Right atrium auricular region (tissue), 2 donors: ENCODE results near the gene TBC1D2B. TPM values are rescaled to one million over a fixed set of nuclear protein-coding genes. Genes with fewer than 3 reads are reported as not detected.

Experiments used
- DNase-seq: peaks from one replicate; pipeline ENCODE4 v3.0.0-alpha.2; 2019; ENCODE audit warnings: low spot score
- H3K27ac ChIP-seq, 2 donors: fragments of 200-600 bp; sonication (generic); 1 replicate in 1 of 2; 2 replicates in 1 of 2; pipeline ENCODE4 v1.5.1; 2016 to 2019
- H3K27me3 ChIP-seq, 2 donors: fragments of 200-600 bp; sonication (generic); one replicate each; pipeline versions ENCODE4 v1.5.1 to v1.6.0; 2017 to 2019
- H3K36me3 ChIP-seq: fragments of 200-600 bp; sonication (generic); one replicate; pipeline ENCODE4 v1.5.1; 2016
- H3K4me1 ChIP-seq, 2 donors: fragments of 200-600 bp; sonication (generic); one replicate each; pipeline versions ENCODE4 v1.5.1 to v1.6.0; 2017 to 2019
- H3K4me3 ChIP-seq, 2 donors: fragments of 200-600 bp; sonication (generic); 1 replicate in 1 of 2; 2 replicates in 1 of 2; pipeline ENCODE4 v1.5.1; 2017 to 2019; ENCODE audit warnings: mild to moderate bottlenecking in 1 of 2, moderate library complexity in 1 of 2
- H3K9me3 ChIP-seq, 2 donors: fragments of 200-600 bp; sonication (generic); one replicate each; pipeline ENCODE4 v1.5.1; 2019
- total RNA-seq, 2 donors: library from RNA; depleted of rRNA; stranded (reverse); fragments of >200 nt; gene quantifications; one replicate each; pipeline ENCODE4 v1.1.0, GENCODE V29; 2016
- TF ChIP-seq, protein P1 (sequence below), 2 donors: fragments of 200-600 bp; sonication (generic); IDR thresholded peaks; one replicate each; pipeline ENCODE4 v1.5.1; 2019; ENCODE audit warnings: antibody characterized with exemption in 2 of 2

The TBC1D2B gene
- total RNA-seq, 2 donors from 2014 or later, result 12.5 to 27.7 TPM

DNA sequence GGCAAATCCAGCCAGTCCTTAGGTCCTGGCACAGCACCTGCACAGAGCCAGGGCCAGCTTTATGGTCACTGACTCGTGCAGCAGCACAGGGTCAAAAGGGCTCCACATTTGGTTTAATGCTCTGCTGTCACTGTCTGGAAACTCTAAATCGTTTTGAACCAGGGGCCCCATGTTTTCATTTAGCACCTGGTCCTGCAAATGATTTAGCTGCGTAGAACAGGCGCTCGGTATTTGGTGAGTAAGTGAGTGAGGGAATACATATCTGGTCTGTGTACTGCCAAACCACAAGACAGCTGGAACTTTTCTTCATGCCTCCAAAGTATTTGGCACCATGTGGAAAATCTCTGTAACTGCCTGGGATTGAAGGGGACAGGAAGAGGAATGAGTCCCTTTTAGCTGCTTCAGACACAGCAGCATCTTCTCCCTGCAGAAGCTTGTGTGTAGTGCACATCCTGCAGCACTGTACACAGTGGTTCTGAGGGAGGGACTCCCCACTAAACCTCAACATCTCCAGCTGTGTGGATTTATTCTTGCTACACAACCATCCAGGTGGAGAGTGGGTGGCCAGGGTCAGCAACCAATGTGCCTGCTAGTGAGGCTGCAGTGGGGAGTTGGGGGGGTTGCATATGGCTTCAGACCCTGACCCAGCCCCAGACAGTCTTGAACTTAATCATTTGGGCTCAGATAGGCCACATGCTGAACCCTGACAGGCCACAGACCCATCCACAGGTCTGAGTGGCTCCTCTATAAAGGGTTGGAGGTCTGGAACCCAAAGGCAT is 15.9 kb upstream of the TBC1D2B start:
- peaks cover 0 to 25% of the 10 kb centered on the region in 2 donors for H3K4me1 ChIP-seq
- H3K9me3 ChIP-seq, result no peaks in the 10 kb centered on the region
- H3K27ac ChIP-seq, result no peak overlapping the region
- no peak overlapping the region for H3K4me3 ChIP-seq
- no peaks in the 10 kb centered on the region for H3K36me3 ChIP-seq
- DNase-seq, result no peak
- H3K27me3 ChIP-seq, result no peaks in the 10 kb centered on the region
- TF ChIP-seq, protein P1, sequence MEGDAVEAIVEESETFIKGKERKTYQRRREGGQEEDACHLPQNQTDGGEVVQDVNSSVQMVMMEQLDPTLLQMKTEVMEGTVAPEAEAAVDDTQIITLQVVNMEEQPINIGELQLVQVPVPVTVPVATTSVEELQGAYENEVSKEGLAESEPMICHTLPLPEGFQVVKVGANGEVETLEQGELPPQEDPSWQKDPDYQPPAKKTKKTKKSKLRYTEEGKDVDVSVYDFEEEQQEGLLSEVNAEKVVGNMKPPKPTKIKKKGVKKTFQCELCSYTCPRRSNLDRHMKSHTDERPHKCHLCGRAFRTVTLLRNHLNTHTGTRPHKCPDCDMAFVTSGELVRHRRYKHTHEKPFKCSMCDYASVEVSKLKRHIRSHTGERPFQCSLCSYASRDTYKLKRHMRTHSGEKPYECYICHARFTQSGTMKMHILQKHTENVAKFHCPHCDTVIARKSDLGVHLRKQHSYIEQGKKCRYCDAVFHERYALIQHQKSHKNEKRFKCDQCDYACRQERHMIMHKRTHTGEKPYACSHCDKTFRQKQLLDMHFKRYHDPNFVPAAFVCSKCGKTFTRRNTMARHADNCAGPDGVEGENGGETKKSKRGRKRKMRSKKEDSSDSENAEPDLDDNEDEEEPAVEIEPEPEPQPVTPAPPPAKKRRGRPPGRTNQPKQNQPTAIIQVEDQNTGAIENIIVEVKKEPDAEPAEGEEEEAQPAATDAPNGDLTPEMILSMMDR (IDR thresholded peaks at IDR 0.05), result no peak

DNA sequence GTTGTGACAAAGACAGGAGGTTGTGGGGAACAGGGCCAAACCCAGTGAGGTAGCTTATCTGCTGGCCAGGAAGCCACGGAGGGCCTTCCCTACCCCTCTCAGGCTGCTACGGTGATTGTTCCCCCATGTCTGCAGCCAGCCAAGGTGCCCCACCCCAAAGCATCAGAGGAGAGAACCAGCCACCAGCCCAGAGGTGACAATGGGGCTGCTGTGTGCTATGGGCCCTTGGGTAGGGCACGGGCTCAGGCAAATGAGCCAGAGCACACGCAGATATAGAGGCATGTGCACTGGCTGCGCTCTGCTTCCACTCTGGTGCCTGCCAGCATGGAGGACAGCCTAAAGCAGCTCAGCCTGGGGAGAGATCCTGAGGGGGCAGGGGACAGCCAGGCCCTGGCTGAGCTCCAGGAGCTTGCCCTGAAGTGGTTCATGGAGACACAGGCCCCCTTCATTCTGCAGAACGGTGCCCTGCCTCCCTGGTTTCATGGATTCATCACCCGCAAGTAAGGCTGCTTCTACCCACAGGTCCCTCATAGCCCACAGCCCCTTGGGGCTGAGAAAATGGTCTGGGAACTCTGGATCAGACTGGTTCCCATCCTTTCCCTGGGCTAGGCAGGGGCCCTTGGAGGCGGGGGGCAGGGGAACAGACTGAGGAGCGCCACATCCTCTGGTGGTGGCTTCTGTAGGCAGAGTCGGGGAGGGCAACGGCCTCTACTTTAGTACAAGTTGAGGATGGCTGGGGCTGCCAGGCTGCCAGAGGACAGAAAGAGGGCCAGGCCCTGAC is 14.9 kb upstream of the TBC1D2B start, which contains the start of gene SH2D7:
TSS of gene SH2D7 (plus strand) at position 301 of the 781 bp plus-strand sequence. CDS start at position 325, 24 bp downstream.
- TF ChIP-seq, protein P1 (IDR thresholded peaks at IDR 0.05), result no peak
- DNase-seq, result no peak
- H3K27ac ChIP-seq, result no peak within 1 kb of the TSS

DNA sequence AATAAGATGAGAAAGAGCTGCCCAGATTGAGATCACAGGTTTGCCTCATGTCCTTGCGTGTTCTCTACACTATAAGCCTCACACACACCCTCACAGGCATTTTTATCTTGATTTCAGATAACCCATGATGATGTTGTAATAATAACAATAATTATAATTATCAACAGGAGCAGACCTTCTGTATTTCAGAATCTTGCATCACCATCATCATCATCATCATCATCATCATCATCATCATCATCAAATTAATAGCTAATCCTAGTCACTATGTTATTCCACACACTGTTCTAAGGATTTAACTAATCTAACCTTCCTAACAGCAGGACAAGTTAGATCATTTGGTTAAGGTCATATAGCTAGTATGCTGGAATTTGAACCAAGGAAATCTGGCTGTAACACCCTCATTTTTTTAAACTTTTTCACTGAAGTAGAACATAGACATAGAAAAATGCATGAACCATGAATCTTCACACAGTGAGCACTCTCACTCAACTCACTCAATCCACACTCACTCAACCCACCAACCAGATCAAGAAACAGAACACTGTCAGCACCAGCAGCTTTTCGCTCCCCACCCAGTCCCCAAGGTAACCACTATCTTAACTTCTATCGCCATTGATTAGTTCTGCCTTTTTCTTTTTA is 13.0 kb upstream of the TBC1D2B start:
- TF ChIP-seq, protein P1 (IDR thresholded peaks at IDR 0.05), result no peak
- H3K36me3 ChIP-seq, result no peaks in the 10 kb centered on the region
- H3K9me3 ChIP-seq, result no peaks in the 10 kb centered on the region
- no peaks in the 10 kb centered on the region for H3K27me3 ChIP-seq
- no peak overlapping the region for H3K27ac ChIP-seq
- peaks cover 0 to 25% of the 10 kb centered on the region in 2 donors for H3K4me1 ChIP-seq
- no peak for DNase-seq
- H3K4me3 ChIP-seq, result no peak overlapping the region

More for the DNA sequence above, 14.9 kb upstream of the TBC1D2B start, which contains the start of gene SH2D7:
- no peak within 1 kb of the TSS for H3K4me3 ChIP-seq
- H3K27me3 ChIP-seq, result no peaks in the 10 kb centered on the region
- H3K9me3 ChIP-seq, result no peaks in the 10 kb centered on the region
- H3K4me1 ChIP-seq, result peaks cover 0 to 25% of the 10 kb centered on the region in 2 donors
- no peaks in the 10 kb centered on the region for H3K36me3 ChIP-seq

DNA sequence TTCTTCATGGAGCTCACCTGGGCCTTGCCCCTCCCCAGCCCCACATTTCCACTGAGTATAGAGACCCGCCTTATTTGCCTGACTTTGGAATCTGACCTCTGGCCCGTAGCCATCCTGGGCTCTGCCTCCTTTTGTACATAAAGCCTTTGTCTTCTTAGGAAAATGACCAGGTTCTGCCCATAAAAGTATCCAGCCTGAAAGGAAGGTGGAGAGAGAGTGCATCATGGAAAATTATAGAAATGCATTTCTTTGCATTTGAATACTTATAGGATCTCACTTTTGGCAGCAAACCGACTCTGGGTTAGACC is 11.2 kb upstream of the TBC1D2B start:
- DNase-seq, result no peak
- TF ChIP-seq, protein P1 (IDR thresholded peaks at IDR 0.05), result no peak
- Histone ChIP-seq H3K4me3 (no peak overlapping the region), H3K27ac (no peak overlapping the region), H3K36me3 (no peaks in the 10 kb centered on the region), H3K4me1 (peaks cover 0 to 21% of the 10 kb centered on the region in 2 donors), H3K27me3 (no peaks in the 10 kb centered on the region), H3K9me3 (no peaks in the 10 kb centered on the region)

DNA sequence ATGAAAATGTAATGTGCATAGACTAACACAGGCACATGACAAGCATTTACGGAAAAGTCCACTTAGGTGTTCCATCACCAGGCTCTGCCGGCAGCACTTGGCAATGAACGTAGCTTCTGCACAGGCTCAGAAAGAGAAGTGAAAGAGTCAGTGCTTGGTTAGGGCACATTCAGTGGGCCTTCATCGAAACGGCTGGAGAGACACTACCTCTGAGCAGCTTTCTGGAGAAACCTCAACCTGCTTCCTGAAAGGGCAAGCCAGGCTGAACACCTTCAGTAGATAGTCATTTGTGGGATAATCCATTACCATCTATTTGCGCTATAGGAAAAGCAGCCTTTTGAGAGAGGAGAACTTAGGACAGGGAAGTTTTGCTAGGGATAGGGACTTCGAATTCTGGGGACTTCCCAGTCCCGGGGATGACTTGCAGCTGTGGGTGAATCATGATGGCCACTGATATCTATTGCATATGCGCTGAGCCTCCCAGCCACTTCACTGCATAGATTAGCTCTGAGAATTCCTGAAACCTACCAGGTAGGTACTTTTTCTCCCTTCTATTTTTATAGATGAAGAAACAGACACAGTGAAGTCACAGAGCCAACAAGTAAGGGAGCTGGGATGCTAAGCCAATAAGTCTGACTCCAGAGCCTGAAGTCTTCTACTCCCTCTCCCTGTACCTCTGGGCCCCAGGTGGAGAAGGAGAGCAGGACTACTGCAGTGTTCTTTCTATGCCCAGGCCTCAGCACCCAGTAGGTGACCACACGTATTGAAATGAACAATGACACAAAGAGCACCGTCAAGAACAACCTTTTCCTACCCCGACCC is 10.7 kb upstream of the TBC1D2B start:
- H3K9me3 ChIP-seq, result no peaks in the 10 kb centered on the region
- DNase-seq, result no peak
- H3K4me3 ChIP-seq, result no peak overlapping the region
- H3K4me1 ChIP-seq, result peaks cover 0 to 15% of the 10 kb centered on the region in 2 donors
- TF ChIP-seq, protein P1 (IDR thresholded peaks at IDR 0.05), result no peak
- no peaks in the 10 kb centered on the region for H3K36me3 ChIP-seq
- H3K27ac ChIP-seq, result no peak overlapping the region
- H3K27me3 ChIP-seq, result no peaks in the 10 kb centered on the region
